H54 (cell line): ENCODE results near the gene YPEL3.

Experiments
- DNase-seq: peaks from one replicate; pipeline ENCODE4 v3.0.0; 2011; ENCODE audit warnings: low spot score, mixed read lengths; ENCODE audit not compliant: insufficient read length
- FAIRE-seq: peaks from 3 replicates; lab custom pipeline; 2011; peaks lifted over from hg19 to GRCh38; lab: Jason Lieb, UNC
- POLR2A ChIP-seq: IDR thresholded peaks from 2 replicates; pipeline ENCODE4 v1.6.1; 2011; ENCODE audit warnings: low read depth, mild to moderate bottlenecking, low read length

The YPEL3 gene

GRCh38 chr16:30090610-30091331 lies 5.2 kb downstream of the YPEL3 start:
- TF ChIP-seq POLR2A, result no peak
- FAIRE-seq (no peak), DNase-seq (no peak)

GRCh38 chr16:30088832-30089624 lies 7.0 kb downstream of the YPEL3 start:
- TF ChIP-seq POLR2A, result no peak
- FAIRE-seq, result no peak
- no peak for DNase-seq

- FAIRE-seq, result no peak
- no peak for DNase-seq
- TF ChIP-seq POLR2A, result no peak
Measured at GRCh38 chr16:30088237-30088831, 7.7 kb downstream of the YPEL3 start.

GRCh38 chr16:30087181-30087898 lies 8.7 kb downstream of the YPEL3 start:
- TF ChIP-seq POLR2A, result no peak
- FAIRE-seq (no peak), DNase-seq (no peak)

- TF ChIP-seq POLR2A, result no peak
- DNase-seq (no peak), FAIRE-seq (no peak)
Measured at GRCh38 chr16:30086291-30087140, 9.5 kb downstream of the YPEL3 start.

GRCh38 chr16:30085820-30086219 lies 10.2 kb downstream of the YPEL3 start:
- no peak for TF ChIP-seq POLR2A
- DNase-seq, result no peak
- no peak for FAIRE-seq

GRCh38 chr16:30085247-30085646 lies 10.8 kb downstream of the YPEL3 start:
- FAIRE-seq, result no peak
- no peak for TF ChIP-seq POLR2A
- DNase-seq, result no peak

- no peak for DNase-seq
- FAIRE-seq, result no peak
- no peak for TF ChIP-seq POLR2A
Measured at GRCh38 chr16:30084816-30085159, 11.2 kb downstream of the YPEL3 start.

GRCh38 chr16:30084096-30084815 lies 11.8 kb downstream of the YPEL3 start:
- no peak for FAIRE-seq
- DNase-seq, result no peak
- no peak for TF ChIP-seq POLR2A

GRCh38 chr16:30083216-30084055 lies 12.6 kb downstream of the YPEL3 start:
- FAIRE-seq (no peak), DNase-seq (no peak)
- TF ChIP-seq POLR2A, result no peak

- no peak for FAIRE-seq
- no peak for DNase-seq
- no peak for TF ChIP-seq POLR2A
Measured at GRCh38 chr16:30082545-30083090, 13.4 kb downstream of the YPEL3 start.
